H1 (cell line): ENCODE measurements around the gene ZNF317. TPM values are rescaled to one million over a fixed set of nuclear protein-coding genes. Genes with fewer than 3 reads are reported as not detected.

Experiments
- CEBPB ChIP-seq: IDR thresholded peaks from 2 replicates; pipeline ENCODE4 v1.6.1; 2012; ENCODE audit warnings: low read depth, low read length
- CHD2 ChIP-seq: IDR thresholded peaks from 2 replicates; pipeline ENCODE4 v1.6.1; 2012; ENCODE audit warnings: low read length, improper control_type of control experiment
- EZH2 ChIP-seq: fragments of 200-600 bp; sonication (generic); IDR thresholded peaks from 2 replicates; pipeline ENCODE4 v1.7.1; 2012; ENCODE audit warnings: low read depth, mild to moderate bottlenecking, moderate library complexity, low read length, inconsistent platforms; ENCODE audit not compliant: severe bottlenecking
- polyA plus RNA-seq, 7 experiments: library from polyadenylated mRNA; depleted of rRNA in 3 of 7; stranded (reverse) in 5 of 7; unstranded in 2 of 7; fragments of >200 nt in 5 of 7; fragments of 200-250 nt in 2 of 7; gene quantifications; 1 replicate in 5 of 7; 2 replicates in 1 of 7; 4 replicates in 1 of 7; pipeline versions ENCODE4 v1.2.1 to v1.2.3, GENCODE V29; 2011 to 2013; ENCODE audit warnings: missing spikeins in 2 of 7, mixed read lengths in 2 of 7
- total RNA-seq: library from RNA; stranded (reverse); fragmentation: NEBNext Ultra II Directional; extraction: Animal tissue kit (Norgen Biotek cat#: 25700); gene quantifications from 2 replicates; pipeline ENCODE4 v1.2.1, GENCODE V29; 2021
- TF ChIP-seq, protein P1 (sequence below): fragments of 300-600 bp; sonication (generic); IDR thresholded peaks from 2 replicates; pipeline ENCODE4 v1.7.1; 2012; ENCODE audit warnings: low read length, moderate library complexity, mild to moderate bottlenecking, inconsistent platforms; ENCODE audit not compliant: insufficient replicate concordance

ZNF317 gene
- total and polyA plus RNA-seq, 2 of the 8 experiments (the other 6 are each of a cell fraction or from before 2014, with no cell fraction given): 22.6 to 41.5 TPM

DNA sequence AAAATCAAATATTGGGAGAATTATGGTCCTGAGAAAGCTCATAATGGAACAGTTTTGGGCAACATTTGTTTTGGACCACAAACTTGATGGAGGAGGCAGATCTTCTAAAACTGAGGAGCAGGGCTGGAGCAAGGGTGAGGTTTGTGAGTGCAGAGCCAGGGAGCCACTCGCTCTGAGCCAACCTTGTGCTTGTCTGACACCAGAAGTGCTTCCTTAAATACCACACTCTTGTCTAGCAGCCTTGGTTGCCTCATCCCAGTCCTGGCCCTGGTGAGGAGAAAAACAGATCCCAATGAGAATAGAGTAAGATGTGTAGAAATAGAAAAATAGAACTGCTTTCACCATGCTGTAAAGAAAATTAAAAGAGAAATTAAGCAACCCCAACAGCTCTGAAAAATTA lies 6.7 kb downstream of the ZNF317 start (continued):
- TF ChIP-seq, protein P1, sequence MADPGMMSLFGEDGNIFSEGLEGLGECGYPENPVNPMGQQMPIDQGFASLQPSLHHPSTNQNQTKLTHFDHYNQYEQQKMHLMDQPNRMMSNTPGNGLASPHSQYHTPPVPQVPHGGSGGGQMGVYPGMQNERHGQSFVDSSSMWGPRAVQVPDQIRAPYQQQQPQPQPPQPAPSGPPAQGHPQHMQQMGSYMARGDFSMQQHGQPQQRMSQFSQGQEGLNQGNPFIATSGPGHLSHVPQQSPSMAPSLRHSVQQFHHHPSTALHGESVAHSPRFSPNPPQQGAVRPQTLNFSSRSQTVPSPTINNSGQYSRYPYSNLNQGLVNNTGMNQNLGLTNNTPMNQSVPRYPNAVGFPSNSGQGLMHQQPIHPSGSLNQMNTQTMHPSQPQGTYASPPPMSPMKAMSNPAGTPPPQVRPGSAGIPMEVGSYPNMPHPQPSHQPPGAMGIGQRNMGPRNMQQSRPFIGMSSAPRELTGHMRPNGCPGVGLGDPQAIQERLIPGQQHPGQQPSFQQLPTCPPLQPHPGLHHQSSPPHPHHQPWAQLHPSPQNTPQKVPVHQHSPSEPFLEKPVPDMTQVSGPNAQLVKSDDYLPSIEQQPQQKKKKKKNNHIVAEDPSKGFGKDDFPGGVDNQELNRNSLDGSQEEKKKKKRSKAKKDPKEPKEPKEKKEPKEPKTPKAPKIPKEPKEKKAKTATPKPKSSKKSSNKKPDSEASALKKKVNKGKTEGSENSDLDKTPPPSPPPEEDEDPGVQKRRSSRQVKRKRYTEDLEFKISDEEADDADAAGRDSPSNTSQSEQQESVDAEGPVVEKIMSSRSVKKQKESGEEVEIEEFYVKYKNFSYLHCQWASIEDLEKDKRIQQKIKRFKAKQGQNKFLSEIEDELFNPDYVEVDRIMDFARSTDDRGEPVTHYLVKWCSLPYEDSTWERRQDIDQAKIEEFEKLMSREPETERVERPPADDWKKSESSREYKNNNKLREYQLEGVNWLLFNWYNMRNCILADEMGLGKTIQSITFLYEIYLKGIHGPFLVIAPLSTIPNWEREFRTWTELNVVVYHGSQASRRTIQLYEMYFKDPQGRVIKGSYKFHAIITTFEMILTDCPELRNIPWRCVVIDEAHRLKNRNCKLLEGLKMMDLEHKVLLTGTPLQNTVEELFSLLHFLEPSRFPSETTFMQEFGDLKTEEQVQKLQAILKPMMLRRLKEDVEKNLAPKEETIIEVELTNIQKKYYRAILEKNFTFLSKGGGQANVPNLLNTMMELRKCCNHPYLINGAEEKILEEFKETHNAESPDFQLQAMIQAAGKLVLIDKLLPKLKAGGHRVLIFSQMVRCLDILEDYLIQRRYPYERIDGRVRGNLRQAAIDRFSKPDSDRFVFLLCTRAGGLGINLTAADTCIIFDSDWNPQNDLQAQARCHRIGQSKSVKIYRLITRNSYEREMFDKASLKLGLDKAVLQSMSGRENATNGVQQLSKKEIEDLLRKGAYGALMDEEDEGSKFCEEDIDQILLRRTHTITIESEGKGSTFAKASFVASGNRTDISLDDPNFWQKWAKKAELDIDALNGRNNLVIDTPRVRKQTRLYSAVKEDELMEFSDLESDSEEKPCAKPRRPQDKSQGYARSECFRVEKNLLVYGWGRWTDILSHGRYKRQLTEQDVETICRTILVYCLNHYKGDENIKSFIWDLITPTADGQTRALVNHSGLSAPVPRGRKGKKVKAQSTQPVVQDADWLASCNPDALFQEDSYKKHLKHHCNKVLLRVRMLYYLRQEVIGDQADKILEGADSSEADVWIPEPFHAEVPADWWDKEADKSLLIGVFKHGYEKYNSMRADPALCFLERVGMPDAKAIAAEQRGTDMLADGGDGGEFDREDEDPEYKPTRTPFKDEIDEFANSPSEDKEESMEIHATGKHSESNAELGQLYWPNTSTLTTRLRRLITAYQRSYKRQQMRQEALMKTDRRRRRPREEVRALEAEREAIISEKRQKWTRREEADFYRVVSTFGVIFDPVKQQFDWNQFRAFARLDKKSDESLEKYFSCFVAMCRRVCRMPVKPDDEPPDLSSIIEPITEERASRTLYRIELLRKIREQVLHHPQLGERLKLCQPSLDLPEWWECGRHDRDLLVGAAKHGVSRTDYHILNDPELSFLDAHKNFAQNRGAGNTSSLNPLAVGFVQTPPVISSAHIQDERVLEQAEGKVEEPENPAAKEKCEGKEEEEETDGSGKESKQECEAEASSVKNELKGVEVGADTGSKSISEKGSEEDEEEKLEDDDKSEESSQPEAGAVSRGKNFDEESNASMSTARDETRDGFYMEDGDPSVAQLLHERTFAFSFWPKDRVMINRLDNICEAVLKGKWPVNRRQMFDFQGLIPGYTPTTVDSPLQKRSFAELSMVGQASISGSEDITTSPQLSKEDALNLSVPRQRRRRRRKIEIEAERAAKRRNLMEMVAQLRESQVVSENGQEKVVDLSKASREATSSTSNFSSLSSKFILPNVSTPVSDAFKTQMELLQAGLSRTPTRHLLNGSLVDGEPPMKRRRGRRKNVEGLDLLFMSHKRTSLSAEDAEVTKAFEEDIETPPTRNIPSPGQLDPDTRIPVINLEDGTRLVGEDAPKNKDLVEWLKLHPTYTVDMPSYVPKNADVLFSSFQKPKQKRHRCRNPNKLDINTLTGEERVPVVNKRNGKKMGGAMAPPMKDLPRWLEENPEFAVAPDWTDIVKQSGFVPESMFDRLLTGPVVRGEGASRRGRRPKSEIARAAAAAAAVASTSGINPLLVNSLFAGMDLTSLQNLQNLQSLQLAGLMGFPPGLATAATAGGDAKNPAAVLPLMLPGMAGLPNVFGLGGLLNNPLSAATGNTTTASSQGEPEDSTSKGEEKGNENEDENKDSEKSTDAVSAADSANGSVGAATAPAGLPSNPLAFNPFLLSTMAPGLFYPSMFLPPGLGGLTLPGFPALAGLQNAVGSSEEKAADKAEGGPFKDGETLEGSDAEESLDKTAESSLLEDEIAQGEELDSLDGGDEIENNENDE: no peak
- TF ChIP-seq EZH2 (no peak), CEBPB (no peak), CHD2 (no peak)
